ENCODE results near the gene AK2. TPM values are rescaled to one million over a fixed set of nuclear protein-coding genes. Genes with fewer than 3 reads are reported as not detected.

AK2 gene
- total and polyA plus RNA-seq, 4 donors: 71.8 to 95.6 (median 82.6) TPM

- Histone ChIP-seq H3K4me1 (ENCODE audit: control insufficient read depth in 1 of 2, insufficient read depth in 2 of 2, low read length in 2 of 2) (no peaks in the 10 kb centered on the region), H3K27me3 (ENCODE audit: control insufficient read depth in 1 of 2, insufficient read depth in 2 of 2, low read length in 1 of 2) (no peaks in the 10 kb centered on the region), H3K4me3 (ENCODE audit: low read length in 2 of 2) (no peak overlapping the region), H3K27ac (ENCODE audit: low read depth in 1 of 2, low read length in 2 of 2) (no peak overlapping the region), H3K36me3 (ENCODE audit: control insufficient read depth in 1 of 2, insufficient read depth in 2 of 2, low read length in 1 of 2) (no peaks in the 10 kb centered on the region), H3K9me3 (ENCODE audit: control insufficient read depth, low read length) (no peaks in the 10 kb centered on the region)
- 87 to 88% methylated on average over 9 of the region's 9 CpGs for WGBS, 2 donors
- intact Hi-C loops (cut with DNase I): no loop called here
- ATAC-seq (ENCODE audit: low FRiP score): no peak
- no peak for DNase-seq
Observed at GRCh38 chr1:32991819-32992488, 44.7 kb downstream of the AK2 start.

- ATAC-seq (ENCODE audit: low FRiP score): no peak
- no peaks in the 10 kb centered on the region for H3K9me3 ChIP-seq (ENCODE audit: control insufficient read depth, low read length)
- no peaks in the 10 kb centered on the region for H3K4me1 ChIP-seq (ENCODE audit: control insufficient read depth in 1 of 2, insufficient read depth in 2 of 2, low read length in 2 of 2)
- intact Hi-C loops (cut with DNase I): no loop called here
- WGBS, 2 donors: 92 to 95% methylated on average over 5 of the region's 5 CpGs
- no peak for DNase-seq
- H3K27me3 ChIP-seq (ENCODE audit: control insufficient read depth in 1 of 2, insufficient read depth in 2 of 2, low read length in 1 of 2): no peaks in the 10 kb centered on the region
- H3K4me3 ChIP-seq (ENCODE audit: low read length in 2 of 2): no peak overlapping the region
- no peak overlapping the region for H3K27ac ChIP-seq (ENCODE audit: low read depth in 1 of 2, low read length in 2 of 2)
- H3K36me3 ChIP-seq (ENCODE audit: control insufficient read depth in 1 of 2, insufficient read depth in 2 of 2, low read length in 1 of 2): no peaks in the 10 kb centered on the region
Observed at GRCh38 chr1:32991386-32991785, 45.3 kb downstream of the AK2 start.

GRCh38 chr1:32990887-32991286, 45.8 kb downstream of the AK2 start:
- Histone ChIP-seq H3K36me3 (ENCODE audit: control insufficient read depth in 1 of 2, insufficient read depth in 2 of 2, low read length in 1 of 2) (no peaks in the 10 kb centered on the region), H3K27me3 (ENCODE audit: control insufficient read depth in 1 of 2, insufficient read depth in 2 of 2, low read length in 1 of 2) (no peaks in the 10 kb centered on the region), H3K27ac (ENCODE audit: low read depth in 1 of 2, low read length in 2 of 2) (no peak overlapping the region), H3K9me3 (ENCODE audit: control insufficient read depth, low read length) (no peaks in the 10 kb centered on the region), H3K4me3 (ENCODE audit: low read length in 2 of 2) (no peak overlapping the region), H3K4me1 (ENCODE audit: control insufficient read depth in 1 of 2, insufficient read depth in 2 of 2, low read length in 2 of 2) (no peaks in the 10 kb centered on the region)
- WGBS, 2 donors: 95 to 97% methylated on average over 5 of the region's 5 CpGs
- DNase-seq (no peak), ATAC-seq (ENCODE audit: low FRiP score) (no peak)
- intact Hi-C loops (cut with DNase I): no loop called here

GRCh38 chr1:32989160-32990050, 47.3 kb downstream of the AK2 start:
- peak; percentile 90 for DNase-seq
- Histone ChIP-seq H3K4me3 (ENCODE audit: low read length in 2 of 2) (no peak overlapping the region), H3K9me3 (ENCODE audit: control insufficient read depth, low read length) (no peaks in the 10 kb centered on the region), H3K36me3 (ENCODE audit: control insufficient read depth in 1 of 2, insufficient read depth in 2 of 2, low read length in 1 of 2) (no peaks in the 10 kb centered on the region), H3K4me1 (ENCODE audit: control insufficient read depth in 1 of 2, insufficient read depth in 2 of 2, low read length in 2 of 2) (no peaks in the 10 kb centered on the region), H3K27me3 (ENCODE audit: control insufficient read depth in 1 of 2, insufficient read depth in 2 of 2, low read length in 1 of 2) (no peaks in the 10 kb centered on the region), H3K27ac (ENCODE audit: low read depth in 1 of 2, low read length in 2 of 2) (peak overlapping the region in 1 of 2 donors; percentile 60)
- intact Hi-C loops (cut with DNase I): loop anchor here in 1 of 2 donors (5.0 kb wide), 1 partner anchor 42 kb away; no protein-coding TSS in a partner anchor
- WGBS, 2 donors: 25 to 26% methylated on average over 6 of the region's 6 CpGs
- ATAC-seq (ENCODE audit: low FRiP score): peak; percentile 89

- intact Hi-C loops (cut with DNase I): loop anchor here in 1 of 2 donors (5.0 kb wide), 1 partner anchor 41 kb away; no protein-coding TSS in a partner anchor
- H3K27me3 ChIP-seq (ENCODE audit: control insufficient read depth in 1 of 2, insufficient read depth in 2 of 2, low read length in 1 of 2): no peaks in the 10 kb centered on the region
- H3K4me3 ChIP-seq (ENCODE audit: low read length in 2 of 2): no peak overlapping the region
Observed at GRCh38 chr1:32988665-32989064, 48.0 kb downstream of the AK2 start.

GRCh38 chr1:32985226-32985625, 51.5 kb downstream of the AK2 start:
- H3K27ac ChIP-seq (ENCODE audit: low read depth in 1 of 2, low read length in 2 of 2): no peak overlapping the region
- ATAC-seq (ENCODE audit: low FRiP score): no peak
- WGBS, 2 donors: 97 to 100% methylated on average over 1 of the region's 1 CpG
- H3K27me3 ChIP-seq (ENCODE audit: control insufficient read depth in 1 of 2, insufficient read depth in 2 of 2, low read length in 1 of 2): no peaks in the 10 kb centered on the region
- H3K4me1 ChIP-seq (ENCODE audit: control insufficient read depth in 1 of 2, insufficient read depth in 2 of 2, low read length in 2 of 2): no peaks in the 10 kb centered on the region
- no peaks in the 10 kb centered on the region for H3K36me3 ChIP-seq (ENCODE audit: control insufficient read depth in 1 of 2, insufficient read depth in 2 of 2, low read length in 1 of 2)
- intact Hi-C loops (cut with DNase I): loop anchor here in 1 of 2 donors (5.0 kb wide), 1 partner anchor 38 kb away; no protein-coding TSS in a partner anchor
- no peak for DNase-seq
- no peak overlapping the region for H3K4me3 ChIP-seq (ENCODE audit: low read length in 2 of 2)
- no peaks in the 10 kb centered on the region for H3K9me3 ChIP-seq (ENCODE audit: control insufficient read depth, low read length)

More at GRCh38 chr1:32988665-32989064, 48.0 kb downstream of the AK2 start:
- Histone ChIP-seq H3K9me3 (ENCODE audit: control insufficient read depth, low read length) (no peaks in the 10 kb centered on the region), H3K27ac (ENCODE audit: low read depth in 1 of 2, low read length in 2 of 2) (peak overlapping the region in 1 of 2 donors; percentile 60), H3K4me1 (ENCODE audit: control insufficient read depth in 1 of 2, insufficient read depth in 2 of 2, low read length in 2 of 2) (no peaks in the 10 kb centered on the region), H3K36me3 (ENCODE audit: control insufficient read depth in 1 of 2, insufficient read depth in 2 of 2, low read length in 1 of 2) (no peaks in the 10 kb centered on the region)
- no peak for DNase-seq
- no peak for ATAC-seq (ENCODE audit: low FRiP score)

GRCh38 chr1:32984455-32985171, 52.1 kb downstream of the AK2 start:
- no peak for ATAC-seq (ENCODE audit: low FRiP score)
- H3K4me1 ChIP-seq (ENCODE audit: control insufficient read depth in 1 of 2, insufficient read depth in 2 of 2, low read length in 2 of 2): no peaks in the 10 kb centered on the region
- no peaks in the 10 kb centered on the region for H3K27me3 ChIP-seq (ENCODE audit: control insufficient read depth in 1 of 2, insufficient read depth in 2 of 2, low read length in 1 of 2)
- 91 to 96% methylated on average over 1 of the region's 1 CpG for WGBS, 2 donors
- H3K27ac ChIP-seq (ENCODE audit: low read depth in 1 of 2, low read length in 2 of 2): no peak overlapping the region
- H3K36me3 ChIP-seq (ENCODE audit: control insufficient read depth in 1 of 2, insufficient read depth in 2 of 2, low read length in 1 of 2): no peaks in the 10 kb centered on the region
- intact Hi-C loops (cut with DNase I): loop anchor here in 1 of 2 donors (5.0 kb wide), 1 partner anchor 37 kb away; no protein-coding TSS in a partner anchor
- DNase-seq: no peak
- H3K9me3 ChIP-seq (ENCODE audit: control insufficient read depth, low read length): no peaks in the 10 kb centered on the region
- no peak overlapping the region for H3K4me3 ChIP-seq (ENCODE audit: low read length in 2 of 2)

- no peak overlapping the region for H3K27ac ChIP-seq (ENCODE audit: low read depth in 1 of 2, low read length in 2 of 2)
- H3K27me3 ChIP-seq (ENCODE audit: control insufficient read depth in 1 of 2, insufficient read depth in 2 of 2, low read length in 1 of 2): no peaks in the 10 kb centered on the region
- ATAC-seq (ENCODE audit: low FRiP score) (no peak), DNase-seq (no peak)
- no peaks in the 10 kb centered on the region for H3K36me3 ChIP-seq (ENCODE audit: control insufficient read depth in 1 of 2, insufficient read depth in 2 of 2, low read length in 1 of 2)
- no peaks in the 10 kb centered on the region for H3K9me3 ChIP-seq (ENCODE audit: control insufficient read depth, low read length)
- intact Hi-C loops (cut with DNase I): no loop called here
- no peak overlapping the region for H3K4me3 ChIP-seq (ENCODE audit: low read length in 2 of 2)
- 80 to 86% methylated on average over 4 of the region's 4 CpGs for WGBS, 2 donors
- H3K4me1 ChIP-seq (ENCODE audit: control insufficient read depth in 1 of 2, insufficient read depth in 2 of 2, low read length in 2 of 2): no peaks in the 10 kb centered on the region
Observed at GRCh38 chr1:32984090-32984454, 52.6 kb downstream of the AK2 start.

All from aorta (tissue), 5 donors.